Progenitor cell of endocrine pancreas (in vitro differentiated cells): ENCODE measurements around the gene CFC1B. TPM values are rescaled to one million over a fixed set of nuclear protein-coding genes. Genes with fewer than 3 reads are reported as not detected.
"Not testable (repeated sequence)": the region's sequence is repeated elsewhere in the genome, so short reads cannot be mapped to it uniquely, and the experiment has no call there.

ENCODE experiments used
- DNase-seq: peaks from one replicate; pipeline ENCODE4 v3.0.0; 2021; ENCODE audit warnings: low spot score; ENCODE audit not compliant: unreplicated experiment
- H3K27ac Mint-ChIP-seq: 2 replicates; pipeline ENCODE4 v1.8.0; 2021; ENCODE audit warnings: mild to moderate bottlenecking, moderate library complexity, mixed read lengths
- H3K27me3 Mint-ChIP-seq: 2 replicates; pipeline ENCODE4 v1.8.0; 2021; ENCODE audit warnings: mixed read lengths
- H3K36me3 Mint-ChIP-seq: 2 replicates; pipeline ENCODE4 v1.8.0; 2022; ENCODE audit warnings: mixed read lengths; ENCODE audit not compliant: insufficient read depth
- H3K4me1 Mint-ChIP-seq: 2 replicates; pipeline ENCODE4 v1.8.0; 2021; ENCODE audit warnings: low read depth, mixed read lengths
- H3K4me3 Mint-ChIP-seq: 2 replicates; pipeline ENCODE4 v1.8.0; 2021; ENCODE audit warnings: low read depth, mild to moderate bottlenecking, moderate library complexity, mixed read lengths
- H3K9me3 Mint-ChIP-seq: 2 replicates; pipeline ENCODE4 v1.8.0; 2021; ENCODE audit warnings: low read depth, mixed read lengths
- total RNA-seq: library from RNA; stranded (reverse); gene quantifications from 2 replicates; pipeline ENCODE4 v1.2.1, GENCODE V29; 2021

Gene CFC1B
- total RNA-seq, 1 donor from 2014 or later: not detected

DNA sequence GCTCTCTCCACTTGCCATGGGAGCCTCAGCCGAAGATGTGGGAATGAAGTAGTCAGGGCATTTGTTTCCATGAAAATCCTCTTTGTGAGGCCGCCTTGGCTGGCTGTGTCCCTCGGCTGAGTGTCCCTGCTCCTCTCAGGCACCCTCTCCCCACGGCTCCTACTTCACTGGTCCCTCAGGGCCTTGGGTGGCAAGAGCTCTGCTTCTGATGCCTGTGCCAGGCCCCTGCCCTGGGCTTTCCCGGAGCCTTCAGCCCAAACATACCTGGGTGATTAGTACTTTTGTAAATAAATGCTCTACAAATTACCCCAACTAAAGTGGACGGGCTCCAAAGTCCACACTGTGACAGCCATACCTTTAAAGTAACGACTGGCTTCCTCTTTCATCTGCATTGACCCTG lies 15.6 kb downstream of the CFC1B start:
- not testable (repeated sequence) for H3K36me3 Mint-ChIP-seq, H3K27me3 Mint-ChIP-seq, DNase-seq, H3K4me3 Mint-ChIP-seq, H3K4me1 Mint-ChIP-seq, H3K27ac Mint-ChIP-seq, H3K9me3 Mint-ChIP-seq

DNA sequence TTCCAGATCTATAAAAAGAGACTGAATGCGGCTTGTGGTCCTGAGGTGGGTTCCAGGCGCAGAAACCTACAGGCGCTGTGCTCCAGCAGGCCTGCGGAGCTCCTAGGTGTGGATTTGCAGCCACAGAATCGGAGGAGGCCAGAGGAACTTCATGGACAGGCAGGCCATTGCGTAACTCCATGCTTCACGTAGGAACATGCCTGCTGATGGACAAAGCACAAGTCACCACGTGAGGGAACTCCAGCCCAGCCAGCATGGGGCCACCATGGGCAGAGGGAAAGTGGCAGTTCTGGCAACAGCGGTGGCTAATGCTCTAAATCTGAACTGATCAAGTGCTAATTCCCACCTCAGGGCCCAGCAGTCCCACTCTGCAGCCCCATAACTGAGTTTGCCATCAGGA lies 17.2 kb downstream of the CFC1B start:
- not testable (repeated sequence) for H3K4me1 Mint-ChIP-seq, H3K27me3 Mint-ChIP-seq, H3K4me3 Mint-ChIP-seq, H3K36me3 Mint-ChIP-seq, H3K9me3 Mint-ChIP-seq, H3K27ac Mint-ChIP-seq, DNase-seq

DNA sequence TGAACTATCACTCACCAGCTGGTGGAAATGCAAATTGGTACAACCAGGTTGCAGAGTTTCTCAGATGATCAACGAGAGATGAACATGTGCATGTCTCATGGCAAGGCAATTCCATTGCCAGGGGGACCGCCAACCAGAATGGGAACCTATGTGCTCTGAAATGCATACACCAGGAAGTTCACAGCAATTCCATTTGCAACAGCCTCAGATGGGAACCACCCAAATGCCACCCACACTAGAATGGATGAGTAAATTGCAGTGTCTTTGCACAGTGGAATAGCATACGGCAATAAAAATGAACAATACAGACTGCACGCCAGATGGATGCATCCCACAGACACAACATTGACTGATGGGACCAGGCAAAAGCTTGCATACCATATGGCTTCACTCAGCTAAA lies 21.8 kb downstream of the CFC1B start:
- not testable (repeated sequence) for H3K4me1 Mint-ChIP-seq, DNase-seq, H3K27me3 Mint-ChIP-seq, H3K27ac Mint-ChIP-seq, H3K36me3 Mint-ChIP-seq, H3K4me3 Mint-ChIP-seq, H3K9me3 Mint-ChIP-seq

DNA sequence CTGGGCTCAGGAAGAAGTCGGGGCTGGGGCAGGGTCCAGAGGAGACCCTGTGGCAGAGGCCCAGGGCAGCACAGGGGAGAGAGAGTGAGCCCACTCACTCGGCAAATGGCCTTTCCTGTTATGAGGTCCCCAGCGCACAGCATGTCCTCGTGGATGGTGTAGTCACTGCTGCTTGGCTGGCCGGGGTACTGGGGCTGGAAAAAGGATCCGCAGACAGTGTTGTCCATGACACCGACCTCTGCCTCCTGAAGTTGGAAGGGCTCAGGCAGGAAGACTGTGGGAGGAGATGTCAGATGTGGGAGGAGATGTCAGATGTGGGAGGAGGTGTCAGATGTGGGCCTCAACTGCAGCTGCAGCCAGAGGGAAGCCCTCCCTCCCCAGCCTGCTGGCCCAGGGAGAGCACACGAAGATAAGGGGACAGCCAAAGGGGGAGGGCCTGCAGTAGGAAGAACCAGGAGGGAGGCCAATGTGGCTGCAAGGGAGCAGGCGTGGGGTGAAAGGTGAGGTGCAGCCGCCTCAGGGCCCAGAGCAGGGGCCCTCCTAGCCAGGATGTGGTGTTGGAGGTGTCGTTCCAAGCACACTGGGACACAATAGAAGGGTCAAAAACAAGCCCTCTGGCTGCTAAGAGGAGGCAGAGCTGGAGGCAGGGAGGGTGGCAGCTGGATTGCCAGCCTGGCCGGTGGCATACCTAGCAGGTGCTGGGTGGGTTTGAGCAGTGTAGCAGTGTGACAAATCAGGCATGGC lies 22.9 kb downstream of the CFC1B start:
- not testable (repeated sequence) for DNase-seq, H3K27me3 Mint-ChIP-seq, H3K4me1 Mint-ChIP-seq, H3K27ac Mint-ChIP-seq, H3K36me3 Mint-ChIP-seq, H3K4me3 Mint-ChIP-seq, H3K9me3 Mint-ChIP-seq

DNA sequence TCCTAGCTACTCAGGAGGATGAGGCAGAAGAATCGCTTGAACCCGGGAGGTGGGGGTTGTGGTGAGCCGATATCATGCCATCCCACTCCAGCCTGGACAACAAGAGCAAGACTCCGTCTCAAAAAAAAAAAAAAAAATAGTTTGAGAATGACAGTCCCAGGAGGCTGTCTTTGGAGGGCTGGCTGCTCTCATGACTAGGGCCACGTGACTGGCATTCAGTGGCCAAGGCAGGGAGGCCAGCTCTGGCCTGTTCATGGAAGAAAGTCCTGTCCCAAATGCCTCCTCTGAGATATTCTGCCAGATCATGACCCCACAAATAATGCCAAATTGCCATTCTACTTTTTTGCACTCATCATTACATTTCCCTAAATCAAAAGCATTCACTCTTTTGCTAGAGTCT lies 24.0 kb downstream of the CFC1B start:
- H3K27me3 Mint-ChIP-seq, H3K4me1 Mint-ChIP-seq, DNase-seq, H3K27ac Mint-ChIP-seq, H3K9me3 Mint-ChIP-seq, H3K4me3 Mint-ChIP-seq, H3K36me3 Mint-ChIP-seq: not testable (repeated sequence)

DNA sequence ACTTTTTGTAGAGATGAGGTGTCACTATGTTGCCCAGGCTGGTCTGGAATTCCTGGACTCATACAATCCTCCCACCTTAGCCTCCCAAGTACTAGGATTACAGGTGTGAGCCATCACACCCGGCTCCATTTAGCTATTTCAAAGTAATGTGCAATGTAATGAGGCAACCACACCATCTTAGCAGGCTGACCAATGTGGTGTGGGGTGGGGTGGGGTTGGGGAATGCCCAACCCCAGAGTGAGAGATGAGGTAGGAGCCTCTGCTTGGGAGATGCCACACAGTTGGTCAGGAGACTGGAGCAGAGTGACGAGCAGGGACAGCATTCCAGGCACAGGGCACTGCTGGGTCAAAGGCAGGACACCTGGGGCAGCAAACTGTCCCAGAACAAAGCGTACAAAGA lies 27.4 kb downstream of the CFC1B start:
- not testable (repeated sequence) for H3K9me3 Mint-ChIP-seq, H3K27ac Mint-ChIP-seq, H3K4me1 Mint-ChIP-seq, DNase-seq, H3K36me3 Mint-ChIP-seq, H3K27me3 Mint-ChIP-seq, H3K4me3 Mint-ChIP-seq

DNA sequence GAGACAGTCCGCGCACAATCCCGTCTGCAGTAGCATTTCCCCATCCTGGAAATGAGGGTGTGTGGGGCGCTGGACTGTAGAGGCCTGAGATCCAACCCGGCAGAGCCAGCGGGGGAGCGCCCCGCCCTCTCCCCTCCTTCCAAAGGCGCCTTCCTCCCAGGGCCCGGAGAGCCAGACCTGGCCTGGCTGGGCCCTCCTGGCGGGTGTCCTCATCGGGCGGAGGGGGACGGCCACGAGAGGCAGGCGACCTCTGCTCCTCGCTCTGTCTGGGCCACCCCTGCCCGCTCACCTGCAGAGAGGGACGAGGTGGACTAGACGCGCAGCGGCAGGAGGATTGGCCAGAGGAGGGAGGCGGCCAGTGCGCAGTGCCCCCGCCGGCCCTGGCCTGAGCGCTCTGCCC lies 28.5 kb downstream of the CFC1B start:
- not testable (repeated sequence) for H3K36me3 Mint-ChIP-seq, H3K27me3 Mint-ChIP-seq, H3K9me3 Mint-ChIP-seq, H3K27ac Mint-ChIP-seq, H3K4me3 Mint-ChIP-seq, DNase-seq, H3K4me1 Mint-ChIP-seq

DNA sequence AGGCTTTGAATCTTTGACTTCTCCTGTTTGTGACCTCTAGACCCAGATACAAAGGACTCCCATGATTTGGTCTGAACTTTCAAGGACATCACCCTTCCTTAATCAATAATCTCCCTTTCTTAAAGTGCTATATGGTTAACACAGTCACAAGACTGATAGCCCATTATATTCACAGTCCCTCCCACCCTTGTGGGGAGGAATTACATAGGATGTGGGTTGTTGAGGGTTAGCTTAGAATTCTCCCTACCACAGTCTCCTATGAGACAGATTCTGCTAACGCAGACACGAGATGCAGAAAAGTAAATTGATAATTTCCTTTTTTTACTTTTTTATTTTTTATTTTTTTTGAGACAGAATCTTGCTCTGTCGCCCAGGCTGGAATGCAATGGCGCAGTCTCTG lies 33.2 kb downstream of the CFC1B start:
- not testable (repeated sequence) for H3K27me3 Mint-ChIP-seq, H3K36me3 Mint-ChIP-seq, H3K27ac Mint-ChIP-seq, H3K4me1 Mint-ChIP-seq, DNase-seq, H3K9me3 Mint-ChIP-seq, H3K4me3 Mint-ChIP-seq

DNA sequence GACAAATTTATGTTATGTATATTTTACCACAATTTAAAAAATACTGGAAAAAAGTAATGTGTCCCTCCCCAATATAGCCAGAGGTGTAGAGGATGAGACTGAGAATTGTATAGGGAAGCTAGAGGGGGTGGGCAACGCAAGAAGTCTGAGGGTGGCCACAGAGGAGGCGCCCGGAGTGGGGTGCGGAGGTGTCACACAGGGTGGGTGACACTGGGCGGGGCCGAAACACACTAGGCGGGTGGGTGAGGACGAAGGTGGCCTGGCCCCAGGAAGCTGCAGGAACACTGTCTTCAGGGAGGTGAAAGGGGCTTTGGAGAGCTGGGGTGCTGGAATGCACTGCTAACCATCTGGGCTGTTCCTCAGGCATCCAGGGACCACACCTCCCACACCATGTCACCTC lies 35.4 kb downstream of the CFC1B start:
- not testable (repeated sequence) for H3K4me1 Mint-ChIP-seq, H3K4me3 Mint-ChIP-seq, H3K27ac Mint-ChIP-seq, DNase-seq, H3K9me3 Mint-ChIP-seq, H3K27me3 Mint-ChIP-seq, H3K36me3 Mint-ChIP-seq

DNA sequence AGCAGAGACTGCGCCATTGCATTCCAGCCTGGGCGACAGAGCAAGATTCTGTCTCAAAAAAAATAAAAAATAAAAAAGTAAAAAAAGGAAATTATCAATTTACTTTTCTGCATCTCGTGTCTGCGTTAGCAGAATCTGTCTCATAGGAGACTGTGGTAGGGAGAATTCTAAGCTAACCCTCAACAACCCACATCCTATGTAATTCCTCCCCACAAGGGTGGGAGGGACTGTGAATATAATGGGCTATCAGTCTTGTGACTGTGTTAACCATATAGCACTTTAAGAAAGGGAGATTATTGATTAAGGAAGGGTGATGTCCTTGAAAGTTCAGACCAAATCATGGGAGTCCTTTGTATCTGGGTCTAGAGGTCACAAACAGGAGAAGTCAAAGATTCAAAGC lies 45.1 kb downstream of the CFC1B start:
- H3K36me3 Mint-ChIP-seq, H3K4me3 Mint-ChIP-seq, DNase-seq, H3K27me3 Mint-ChIP-seq, H3K9me3 Mint-ChIP-seq, H3K27ac Mint-ChIP-seq, H3K4me1 Mint-ChIP-seq: not testable (repeated sequence)

DNA sequence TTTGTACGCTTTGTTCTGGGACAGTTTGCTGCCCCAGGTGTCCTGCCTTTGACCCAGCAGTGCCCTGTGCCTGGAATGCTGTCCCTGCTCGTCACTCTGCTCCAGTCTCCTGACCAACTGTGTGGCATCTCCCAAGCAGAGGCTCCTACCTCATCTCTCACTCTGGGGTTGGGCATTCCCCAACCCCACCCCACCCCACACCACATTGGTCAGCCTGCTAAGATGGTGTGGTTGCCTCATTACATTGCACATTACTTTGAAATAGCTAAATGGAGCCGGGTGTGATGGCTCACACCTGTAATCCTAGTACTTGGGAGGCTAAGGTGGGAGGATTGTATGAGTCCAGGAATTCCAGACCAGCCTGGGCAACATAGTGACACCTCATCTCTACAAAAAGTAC lies 50.9 kb downstream of the CFC1B start:
- not testable (repeated sequence) for H3K27me3 Mint-ChIP-seq, H3K36me3 Mint-ChIP-seq, DNase-seq, H3K4me3 Mint-ChIP-seq, H3K4me1 Mint-ChIP-seq, H3K9me3 Mint-ChIP-seq, H3K27ac Mint-ChIP-seq

DNA sequence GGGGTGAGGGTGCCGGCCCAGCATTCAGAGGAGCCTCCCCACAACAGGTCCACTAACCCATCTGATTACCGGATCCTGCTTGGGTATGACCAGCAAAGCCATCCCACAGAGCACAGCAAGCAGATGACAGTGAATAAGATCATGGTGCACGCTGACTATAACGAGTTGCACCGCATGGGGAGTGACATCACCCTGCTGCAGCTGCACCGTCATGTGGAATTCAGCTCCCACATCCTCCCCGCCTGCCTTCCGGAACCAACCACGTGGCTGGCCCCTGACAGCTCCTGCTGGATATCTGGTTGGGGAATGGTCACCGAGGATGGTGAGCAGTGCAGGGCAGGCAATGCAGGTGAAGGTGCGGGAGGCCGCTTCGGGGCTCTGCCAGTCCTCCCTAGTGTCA lies 53.2 kb downstream of the CFC1B start:
- H3K36me3 Mint-ChIP-seq, DNase-seq, H3K27me3 Mint-ChIP-seq, H3K27ac Mint-ChIP-seq, H3K4me3 Mint-ChIP-seq, H3K9me3 Mint-ChIP-seq, H3K4me1 Mint-ChIP-seq: not testable (repeated sequence)

DNA sequence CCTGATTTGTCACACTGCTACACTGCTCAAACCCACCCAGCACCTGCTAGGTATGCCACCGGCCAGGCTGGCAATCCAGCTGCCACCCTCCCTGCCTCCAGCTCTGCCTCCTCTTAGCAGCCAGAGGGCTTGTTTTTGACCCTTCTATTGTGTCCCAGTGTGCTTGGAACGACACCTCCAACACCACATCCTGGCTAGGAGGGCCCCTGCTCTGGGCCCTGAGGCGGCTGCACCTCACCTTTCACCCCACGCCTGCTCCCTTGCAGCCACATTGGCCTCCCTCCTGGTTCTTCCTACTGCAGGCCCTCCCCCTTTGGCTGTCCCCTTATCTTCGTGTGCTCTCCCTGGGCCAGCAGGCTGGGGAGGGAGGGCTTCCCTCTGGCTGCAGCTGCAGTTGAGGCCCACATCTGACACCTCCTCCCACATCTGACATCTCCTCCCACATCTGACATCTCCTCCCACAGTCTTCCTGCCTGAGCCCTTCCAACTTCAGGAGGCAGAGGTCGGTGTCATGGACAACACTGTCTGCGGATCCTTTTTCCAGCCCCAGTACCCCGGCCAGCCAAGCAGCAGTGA lies 55.3 kb downstream of the CFC1B start:
- H3K27me3 Mint-ChIP-seq, H3K36me3 Mint-ChIP-seq, DNase-seq, H3K9me3 Mint-ChIP-seq, H3K27ac Mint-ChIP-seq, H3K4me3 Mint-ChIP-seq, H3K4me1 Mint-ChIP-seq: not testable (repeated sequence)

DNA sequence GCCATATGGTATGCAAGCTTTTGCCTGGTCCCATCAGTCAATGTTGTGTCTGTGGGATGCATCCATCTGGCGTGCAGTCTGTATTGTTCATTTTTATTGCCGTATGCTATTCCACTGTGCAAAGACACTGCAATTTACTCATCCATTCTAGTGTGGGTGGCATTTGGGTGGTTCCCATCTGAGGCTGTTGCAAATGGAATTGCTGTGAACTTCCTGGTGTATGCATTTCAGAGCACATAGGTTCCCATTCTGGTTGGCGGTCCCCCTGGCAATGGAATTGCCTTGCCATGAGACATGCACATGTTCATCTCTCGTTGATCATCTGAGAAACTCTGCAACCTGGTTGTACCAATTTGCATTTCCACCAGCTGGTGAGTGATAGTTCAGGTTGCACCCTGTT lies 56.5 kb downstream of the CFC1B start:
- H3K4me1 Mint-ChIP-seq, H3K27me3 Mint-ChIP-seq, H3K27ac Mint-ChIP-seq, H3K9me3 Mint-ChIP-seq, H3K4me3 Mint-ChIP-seq, DNase-seq, H3K36me3 Mint-ChIP-seq: not testable (repeated sequence)
